SIG-M5 (cell line): ENCODE results near the gene PCSK9.
"Not testable (repeated sequence)": the region's sequence is repeated elsewhere in the genome, so short reads cannot be mapped to it uniquely, and the experiment has no call there.

Experiments used
- DNase-seq: peaks from one replicate; lab custom pipeline; 2025; lab: John Stamatoyannopoulos, UW

The PCSK9 gene

DNA sequence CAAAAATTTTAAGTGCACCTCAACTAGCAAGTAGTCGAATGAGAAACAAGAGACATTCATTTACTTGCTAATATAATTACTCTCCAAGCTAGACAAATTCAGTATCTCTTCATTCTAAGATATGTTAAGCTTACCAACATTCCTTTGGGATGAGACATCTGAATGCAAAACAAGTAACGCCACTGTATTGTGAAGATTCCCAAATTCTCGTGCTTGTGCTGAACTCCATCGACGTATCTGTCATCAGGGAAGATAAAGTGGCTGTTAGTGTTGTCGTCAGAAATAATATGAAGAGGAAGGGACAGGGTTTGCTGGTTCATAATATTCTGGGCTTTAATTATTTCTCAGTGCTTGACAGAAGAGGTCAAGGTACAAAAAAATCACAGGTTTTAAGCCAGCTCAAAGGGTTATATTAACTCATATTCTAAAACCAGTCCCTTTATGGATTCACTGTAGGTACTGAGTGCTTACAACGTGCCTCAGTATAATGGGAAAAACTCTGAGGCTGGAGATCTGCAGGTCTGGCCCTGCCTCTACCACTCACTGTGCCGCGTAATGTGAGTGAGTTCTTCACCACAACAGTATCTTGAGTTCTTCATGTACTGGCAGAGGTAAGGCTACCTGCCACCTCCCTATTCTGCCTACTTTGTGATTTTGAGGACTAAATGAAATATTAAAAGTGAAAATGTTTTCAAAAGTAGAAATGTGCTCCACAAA lies 42.0 kb downstream of the PCSK9 start:
- no peak for DNase-seq

DNA sequence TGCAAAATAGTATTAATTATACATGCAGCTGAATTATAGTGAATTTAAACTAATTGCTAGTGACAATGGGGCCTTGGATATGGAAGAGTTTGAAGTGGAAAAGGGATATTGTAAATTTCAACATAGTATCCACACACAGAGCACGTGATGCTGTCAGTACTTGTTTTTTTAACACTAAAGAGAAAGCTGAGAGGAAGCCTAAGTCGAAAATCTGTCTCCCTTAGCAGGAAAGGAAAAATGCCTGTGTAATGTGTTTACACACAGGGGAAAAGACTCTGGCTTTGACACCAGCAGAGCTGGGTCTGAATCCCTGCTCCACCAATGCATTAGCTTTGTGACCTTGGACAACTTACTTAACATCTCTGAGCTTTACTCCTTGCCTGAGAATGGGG lies 42.6 kb downstream of the PCSK9 start:
- no peak for DNase-seq

DNA sequence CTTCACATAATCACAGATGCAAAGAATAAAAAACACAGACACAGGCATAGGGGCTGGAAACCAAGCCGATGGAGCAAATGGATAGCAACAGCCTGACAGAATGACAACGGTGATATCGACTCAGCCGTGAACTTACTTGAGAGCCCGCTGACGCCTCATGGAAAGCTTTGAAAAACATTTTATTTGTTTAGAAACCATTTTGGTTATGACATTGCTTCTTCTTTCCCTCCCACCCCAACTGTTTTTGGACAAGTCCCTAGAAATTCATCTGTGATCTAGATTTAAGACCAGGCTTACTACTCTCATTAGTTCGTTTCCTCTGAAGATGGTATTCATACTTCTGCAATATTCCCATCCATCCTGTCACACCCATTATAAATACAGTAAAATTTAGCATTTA lies 44.9 kb downstream of the PCSK9 start:
- DNase-seq: no peak

DNA sequence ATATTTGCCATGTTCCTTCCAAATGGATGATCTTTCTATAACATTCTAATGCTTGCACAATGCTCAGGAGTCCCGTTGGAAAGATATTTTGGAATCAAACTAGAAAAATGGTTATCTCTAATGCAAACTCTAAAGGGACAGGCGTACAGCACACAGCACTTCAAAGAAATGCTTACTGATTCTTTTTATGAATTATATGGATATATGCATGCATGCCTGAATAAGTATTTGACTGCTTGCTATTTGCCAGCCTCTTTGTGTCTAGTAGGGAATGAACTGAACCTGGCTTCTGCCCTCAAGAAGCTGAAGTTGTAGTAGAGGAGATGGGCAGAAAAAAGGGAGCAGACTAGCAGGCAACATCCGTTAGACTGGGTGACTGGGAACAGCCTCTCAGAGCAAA lies 48.1 kb downstream of the PCSK9 start:
- no peak for DNase-seq

DNA sequence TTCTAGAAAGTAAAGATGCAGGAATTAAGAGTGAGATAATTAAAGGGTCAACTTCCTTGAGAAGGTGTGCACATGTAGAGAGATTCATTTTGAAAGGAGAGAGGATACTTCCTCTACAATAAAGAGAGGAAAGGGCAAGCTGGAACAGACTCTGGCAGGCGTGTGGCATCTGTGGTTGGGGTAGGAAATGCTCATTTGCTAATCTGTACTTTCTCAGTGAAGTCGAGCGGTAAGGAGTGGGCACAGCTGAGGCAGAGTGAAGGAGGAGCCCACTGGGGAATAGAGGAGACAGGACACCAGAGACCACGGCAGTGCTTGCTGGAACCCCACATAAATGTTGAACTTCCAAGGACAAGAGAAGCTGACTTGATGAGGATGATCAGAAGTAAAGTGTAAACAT lies 49.1 kb downstream of the PCSK9 start:
- DNase-seq: no peak

DNA sequence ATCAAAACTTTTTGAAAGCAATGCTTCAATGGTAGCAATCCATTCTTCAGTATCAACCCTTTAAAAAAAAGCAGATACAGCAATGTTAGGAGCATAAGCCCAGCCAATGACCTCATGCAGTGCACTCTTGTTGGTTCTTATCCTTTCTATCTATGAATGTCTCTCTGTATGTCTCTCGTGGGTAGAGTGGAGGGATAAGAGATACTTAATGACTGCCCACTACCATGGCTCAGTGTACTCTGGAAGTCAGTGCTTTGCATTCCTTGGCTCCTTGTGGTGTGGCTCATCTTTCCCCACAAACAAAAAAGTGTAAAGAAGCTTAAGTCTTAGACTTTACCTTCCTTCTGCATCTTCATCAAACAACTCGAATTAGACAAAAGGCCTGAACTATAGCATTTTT lies 50.3 kb downstream of the PCSK9 start:
- DNase-seq: no peak

DNA sequence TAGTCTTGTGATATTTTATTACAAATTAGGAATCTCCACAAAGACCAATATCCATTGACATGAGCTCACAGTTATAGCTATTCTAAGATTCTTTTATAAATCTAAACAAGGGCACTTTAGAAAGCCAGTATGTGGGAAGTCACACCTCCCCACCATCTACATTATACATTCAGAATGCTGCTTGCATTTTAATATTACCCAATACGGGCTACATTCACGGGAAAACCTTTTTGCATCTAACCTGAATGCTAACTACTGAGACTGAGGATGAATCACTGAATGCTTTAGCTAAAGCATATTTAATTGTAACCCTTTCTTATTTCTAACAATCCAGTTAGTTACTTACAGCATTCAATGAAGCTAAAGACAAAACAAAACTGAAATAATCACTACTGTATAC lies 53.1 kb downstream of the PCSK9 start:
- DNase-seq: no peak

DNA sequence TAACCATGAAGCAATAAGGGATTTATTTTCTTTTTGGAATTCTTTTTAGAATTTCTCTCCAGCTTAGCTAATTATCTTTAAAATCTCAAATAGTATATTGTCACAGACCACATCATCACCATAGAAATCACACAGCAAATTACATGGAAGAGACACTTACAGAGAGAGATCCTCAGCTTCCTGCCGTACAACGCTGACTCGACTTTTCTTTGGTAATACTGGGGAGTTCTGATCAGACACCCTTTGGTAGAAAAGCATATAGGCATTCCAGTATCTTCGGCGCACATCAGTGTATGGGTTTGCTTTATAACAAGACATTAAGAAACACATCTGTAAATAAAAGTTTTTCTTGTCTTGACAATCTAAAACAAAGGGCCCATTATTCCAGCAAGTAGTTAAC lies 55.7 kb downstream of the PCSK9 start:
- no peak for DNase-seq

DNA sequence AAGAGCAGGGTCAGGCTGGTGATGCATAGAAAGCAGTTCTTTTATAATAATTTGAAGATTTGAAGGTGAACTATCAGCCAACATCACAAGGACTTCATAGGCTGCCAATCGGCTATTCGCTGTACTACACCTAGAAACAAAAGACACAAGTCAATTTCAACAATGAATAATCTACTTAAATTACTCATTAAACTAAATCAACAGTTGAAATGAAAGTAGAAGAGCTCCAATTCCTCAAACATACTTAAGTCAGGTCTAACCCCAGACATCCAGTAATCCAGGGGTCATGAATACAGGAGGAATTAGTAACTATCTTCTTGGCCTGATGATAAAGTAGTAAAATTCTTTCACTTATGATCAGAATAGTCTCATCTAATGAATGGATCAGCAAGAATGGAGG lies 64.5 kb downstream of the PCSK9 start:
- no peak for DNase-seq

DNA sequence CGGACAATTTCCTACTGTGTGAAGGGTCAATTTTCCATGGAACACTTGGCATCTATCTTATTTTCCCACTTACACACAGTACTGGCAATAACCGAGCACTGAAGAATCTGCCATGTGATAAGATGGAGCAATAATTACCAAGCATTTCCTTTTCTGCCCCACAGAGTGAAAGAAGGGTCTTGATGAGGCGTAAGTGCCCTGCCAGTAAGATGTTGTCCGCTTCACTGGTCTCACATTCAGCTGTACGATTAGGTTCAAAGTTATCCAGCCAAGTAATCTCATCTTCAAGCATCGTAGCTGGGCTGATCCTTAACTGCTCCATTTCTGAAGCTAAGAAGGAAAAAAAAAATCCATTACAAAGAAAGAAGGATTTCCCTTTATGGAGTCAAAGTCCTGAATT lies 67.8 kb downstream of the PCSK9 start:
- DNase-seq: no peak

DNA sequence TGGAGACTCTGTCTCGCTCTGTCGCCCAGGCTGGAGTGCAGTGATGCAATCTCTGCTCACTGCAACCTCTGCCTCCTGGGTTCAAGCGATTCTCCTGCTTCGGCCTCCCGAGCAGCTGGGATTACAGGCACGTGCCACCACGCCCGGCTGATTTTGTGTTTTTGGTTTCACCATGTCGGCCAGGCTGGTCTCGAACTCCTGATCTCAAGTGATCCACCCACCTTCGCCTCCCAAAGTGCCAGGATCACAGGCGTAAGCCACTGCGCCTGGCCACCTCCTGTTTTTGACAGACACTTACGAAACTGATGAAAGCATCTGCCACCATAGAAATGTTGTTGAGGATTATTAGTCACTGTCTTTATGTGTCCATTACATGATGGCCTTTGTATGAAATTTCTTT lies 69.7 kb downstream of the PCSK9 start:
- DNase-seq: not testable (repeated sequence)
